GM19438 (cell line): ENCODE data around the gene CFAP20DC.

Experiments
- ATAC-seq: cut with Tn5 transposase; IDR thresholded peaks from one replicate; pipeline ENCODE4 v1.9.1; 2021; ENCODE audit warnings: low read depth; ENCODE audit not compliant: unreplicated experiment

CFAP20DC gene

GRCh38 chr3:59027607-59028006 is 22.2 kb downstream of the CFAP20DC start:
- ATAC-seq: no peak

- no peak for ATAC-seq
Measured at GRCh38 chr3:59023612-59024011, 26.2 kb downstream of the CFAP20DC start.

GRCh38 chr3:59017617-59017984 is 32.2 kb downstream of the CFAP20DC start:
- ATAC-seq: no peak

GRCh38 chr3:59016930-59017616 is 32.8 kb downstream of the CFAP20DC start:
- ATAC-seq: no peak

DNA sequence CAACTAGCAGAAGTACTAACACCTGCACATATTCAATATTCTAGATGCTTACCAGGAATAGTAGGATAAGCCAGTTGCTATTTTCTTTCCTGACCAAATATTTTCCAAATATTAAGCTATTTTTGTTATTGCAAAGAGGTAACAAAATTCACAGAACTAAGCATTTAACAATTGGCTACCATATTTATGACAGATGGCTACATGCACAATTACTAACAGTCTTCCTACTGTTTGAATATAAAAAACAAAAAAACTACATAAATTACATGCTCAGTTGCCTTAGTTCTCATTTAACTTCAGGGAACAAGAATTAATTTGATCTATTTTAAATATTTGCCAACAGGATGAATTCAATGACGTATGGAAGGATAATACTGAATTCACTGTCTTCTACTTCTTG is 36.2 kb downstream of the CFAP20DC start:
- ATAC-seq: no peak

DNA sequence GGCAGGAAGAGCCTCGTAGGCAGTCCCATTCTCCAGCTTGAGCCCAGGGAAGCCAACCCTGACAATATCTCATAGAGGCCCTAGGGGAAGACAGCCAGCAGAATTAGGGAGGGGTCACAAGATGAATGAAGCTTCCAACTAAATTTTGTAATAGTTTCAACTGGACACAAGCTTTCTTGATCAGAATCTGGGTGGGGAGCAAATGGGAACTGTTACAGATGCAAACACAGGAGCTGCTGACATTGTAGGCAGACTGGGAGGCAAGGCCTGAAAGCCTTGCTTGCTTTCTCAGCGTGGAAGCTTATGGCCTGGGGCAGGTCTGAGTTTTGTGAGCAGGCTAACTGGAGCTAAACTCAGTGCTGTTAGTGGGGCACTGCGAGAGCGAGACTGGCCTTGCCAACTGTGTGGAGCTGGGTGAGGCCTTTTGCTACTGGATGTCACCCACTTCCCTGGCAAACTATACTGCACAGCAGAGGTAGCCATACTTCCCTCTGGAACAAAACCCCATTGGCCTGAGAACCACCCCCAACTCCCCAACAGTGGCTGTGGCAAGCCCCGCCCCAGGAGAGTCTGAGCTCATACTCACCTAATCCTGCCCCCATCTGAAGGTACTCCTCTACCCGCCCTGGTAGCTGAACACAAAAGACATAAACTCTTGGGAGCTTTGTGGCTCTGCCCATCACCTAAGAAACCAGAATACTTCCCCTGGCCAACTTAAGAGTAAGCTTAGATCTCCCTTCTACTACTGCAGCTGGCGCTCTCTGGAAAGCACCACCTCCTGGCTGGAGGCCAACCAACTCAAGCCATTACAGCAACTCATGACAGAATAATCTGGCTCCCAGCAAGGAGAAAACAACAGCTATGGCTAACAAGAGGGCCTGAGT is 42.9 kb downstream of the CFAP20DC start:
- ATAC-seq: no peak

DNA sequence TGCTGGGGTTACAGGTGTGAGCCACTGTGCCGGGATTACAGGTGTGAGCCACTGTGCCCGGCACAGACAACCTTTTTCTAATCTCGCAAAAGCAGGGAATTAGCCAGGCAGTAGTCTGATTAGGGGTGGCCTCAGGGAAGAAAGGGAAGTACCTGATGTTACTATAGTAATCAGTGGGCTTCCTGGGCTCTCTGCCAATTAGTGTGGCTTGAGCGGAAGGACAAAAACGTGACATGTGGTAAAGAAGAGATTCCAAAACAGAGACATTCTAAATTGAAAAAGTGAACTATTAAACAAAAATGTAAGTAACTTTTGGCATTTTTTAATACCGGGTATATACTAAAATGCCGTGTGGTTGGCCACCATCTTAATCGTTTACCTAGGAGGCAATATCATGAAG is 48.1 kb downstream of the CFAP20DC start:
- no peak for ATAC-seq

DNA sequence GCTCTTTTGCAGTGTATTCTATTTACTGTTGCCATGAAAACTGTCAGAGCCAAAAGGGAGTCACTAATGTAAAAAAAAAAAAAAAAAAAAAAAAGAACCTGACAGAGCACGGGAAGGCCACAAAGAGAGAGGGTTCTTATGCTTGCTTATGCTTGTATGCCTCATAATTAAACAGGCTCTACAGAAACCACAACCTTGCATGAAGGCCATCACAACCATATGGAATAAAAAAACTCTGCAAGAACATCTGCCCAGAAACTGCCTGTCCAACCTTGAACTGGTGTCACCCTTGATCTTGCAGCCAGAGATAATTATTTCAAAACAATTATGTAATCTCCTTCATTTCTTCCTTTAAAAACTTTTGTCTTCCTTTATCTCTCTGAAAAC is 50.1 kb downstream of the CFAP20DC start:
- no peak for ATAC-seq

- no peak for ATAC-seq
Measured at GRCh38 chr3:58999134-58999773, 50.6 kb downstream of the CFAP20DC start.

- ATAC-seq: no peak
Measured at GRCh38 chr3:58998476-58999117, 51.2 kb downstream of the CFAP20DC start.

DNA sequence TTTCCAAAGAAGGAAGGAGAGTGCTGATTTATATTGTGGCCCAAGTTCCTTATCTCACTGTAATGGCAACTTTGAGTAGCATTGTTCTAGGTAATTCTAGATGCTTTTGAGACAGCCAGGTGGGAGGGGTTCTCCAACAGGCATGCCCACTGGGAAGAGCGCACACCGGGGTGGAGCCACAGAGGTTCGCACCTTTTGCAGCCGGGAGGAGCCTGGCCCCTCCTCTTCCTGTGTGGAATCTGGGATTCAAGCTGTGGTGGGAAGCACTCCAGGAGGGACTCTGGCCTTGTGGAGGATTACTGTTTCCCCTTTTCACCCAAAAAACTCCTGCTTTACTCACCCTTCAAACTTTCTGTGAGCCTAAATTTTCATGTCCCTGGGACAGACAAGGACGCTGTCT is 53.1 kb downstream of the CFAP20DC start:
- no peak for ATAC-seq

DNA sequence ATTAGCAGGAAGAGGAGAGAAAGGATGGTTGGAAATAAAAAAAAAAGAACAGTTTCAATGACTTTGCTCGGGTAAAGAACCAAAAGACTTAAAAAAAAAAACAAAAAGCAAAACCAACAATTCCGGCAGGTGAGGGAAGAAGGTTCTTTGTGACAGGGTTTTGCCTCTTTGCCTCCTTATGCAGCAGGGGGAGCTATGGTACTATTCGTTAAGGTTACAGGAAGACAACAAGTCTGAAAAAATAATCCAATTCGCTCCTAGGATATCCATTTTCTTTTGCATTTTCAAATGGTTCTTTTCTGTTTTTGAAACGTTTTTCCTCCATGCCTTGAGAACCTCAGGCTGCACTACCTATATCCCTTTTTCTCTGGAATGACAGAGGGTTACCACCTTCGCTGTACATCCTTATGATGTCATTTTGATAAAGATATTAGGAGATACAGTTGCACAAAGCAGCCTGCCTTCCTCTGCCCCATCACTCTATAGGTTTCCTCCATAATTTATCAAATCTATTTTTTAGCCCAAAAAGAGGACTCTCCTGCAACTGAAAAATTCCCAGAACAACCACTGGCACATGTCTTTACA is 55.0 kb downstream of the CFAP20DC start:
- no peak for ATAC-seq

- no peak for ATAC-seq
Measured at GRCh38 chr3:58993547-58993946, 56.3 kb downstream of the CFAP20DC start.

- no peak for ATAC-seq
Measured at GRCh38 chr3:58991623-58992022, 58.2 kb downstream of the CFAP20DC start.

GRCh38 chr3:58991026-58991425 is 58.8 kb downstream of the CFAP20DC start:
- no peak for ATAC-seq

GRCh38 chr3:58989955-58990354 is 59.9 kb downstream of the CFAP20DC start:
- no peak for ATAC-seq

DNA sequence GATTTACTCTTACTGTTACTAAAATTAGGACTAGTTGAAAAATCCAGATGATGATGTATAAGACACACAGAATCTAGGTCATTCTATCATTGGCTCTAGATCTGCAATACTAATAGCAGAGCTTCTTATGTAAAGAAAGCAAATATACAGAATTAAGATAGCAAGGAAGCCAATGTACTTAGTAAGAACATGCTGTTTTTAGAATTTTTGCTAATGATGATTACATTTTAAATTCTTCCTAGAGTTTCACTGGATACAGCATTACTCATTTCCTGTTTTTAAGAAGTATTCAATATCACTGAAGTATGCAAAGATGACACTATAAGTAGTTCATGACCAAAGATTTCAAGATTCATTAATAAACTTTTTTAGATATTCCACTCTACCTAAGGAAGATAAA is 60.7 kb downstream of the CFAP20DC start:
- ATAC-seq: no peak

DNA sequence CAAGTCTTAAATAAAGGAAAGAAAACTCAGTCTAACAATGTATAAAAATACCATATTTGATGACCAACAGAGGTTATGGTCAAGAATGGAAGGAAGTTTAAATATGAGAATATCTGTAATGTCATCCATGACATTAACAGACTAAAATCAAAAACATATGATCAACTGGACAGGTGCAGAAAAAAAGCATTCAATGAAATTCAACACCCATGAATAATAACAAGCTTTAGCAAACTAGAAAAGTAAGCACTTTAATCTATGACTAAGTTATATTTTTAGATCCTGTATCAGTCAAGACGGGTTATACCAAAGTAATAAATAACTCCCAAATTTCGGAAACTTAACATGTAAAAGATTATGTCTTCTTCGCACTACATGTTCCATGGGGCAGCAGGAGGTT is 61.8 kb downstream of the CFAP20DC start:
- ATAC-seq: no peak

- ATAC-seq: no peak
Measured at GRCh38 chr3:58986654-58987053, 63.2 kb downstream of the CFAP20DC start.

DNA sequence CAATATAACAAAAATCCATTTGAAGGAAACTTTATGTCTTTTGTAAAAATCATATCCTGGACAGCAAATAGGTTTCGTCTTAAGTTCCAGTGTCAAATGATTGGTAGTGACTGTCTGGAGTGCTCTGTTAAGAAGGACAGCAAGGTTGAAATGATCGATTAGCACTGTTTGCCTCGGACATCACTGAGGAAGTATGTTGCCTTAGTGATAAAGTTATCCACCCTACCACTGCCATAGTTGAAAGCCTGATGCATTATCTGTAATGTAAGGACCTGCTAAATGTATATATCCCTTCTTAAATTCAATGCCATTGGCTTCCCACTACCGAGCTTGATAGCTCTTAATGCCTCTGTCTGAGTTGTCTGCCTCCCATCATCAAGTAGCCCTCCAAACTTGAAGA is 70.0 kb downstream of the CFAP20DC start:
- ATAC-seq: no peak

- no peak for ATAC-seq
Measured at GRCh38 chr3:58973796-58974195, 76.0 kb downstream of the CFAP20DC start.
